ENCODE results near the gene NFIA.

NFIA gene

GRCh38 chr1:61109910-61110309 lies 27.5 kb downstream of the NFIA start:
- no peak overlapping the region for H3K4me3 ChIP-seq (ENCODE audit: low read length)
- TF ChIP-seq CTCF (conservative IDR thresholded peaks at IDR 0.05; ENCODE audit: low read length) = no peak
- DNase-seq (ENCODE audit: low read depth) = no peak

GRCh38 chr1:61110554-61110953 lies 28.2 kb downstream of the NFIA start:
- no peak for DNase-seq (ENCODE audit: low read depth)
- H3K4me3 ChIP-seq (ENCODE audit: low read length) = no peak overlapping the region
- no peak for TF ChIP-seq CTCF (conservative IDR thresholded peaks at IDR 0.05; ENCODE audit: low read length)

- DNase-seq (ENCODE audit: low read depth) = peak; percentile 16
- H3K4me3 ChIP-seq (ENCODE audit: low read length) = no peak overlapping the region
- TF ChIP-seq CTCF (conservative IDR thresholded peaks at IDR 0.05; ENCODE audit: low read length) = no peak
These were observed 29.0 kb downstream of the NFIA start for GRCh38 chr1:61111084-61112004.

GRCh38 chr1:61114178-61114870 lies 32.0 kb downstream of the NFIA start:
- no peak for TF ChIP-seq CTCF (conservative IDR thresholded peaks at IDR 0.05; ENCODE audit: low read length)
- no peak overlapping the region for H3K4me3 ChIP-seq (ENCODE audit: low read length)
- DNase-seq (ENCODE audit: low read depth) = no peak

GRCh38 chr1:61115436-61115835 lies 33.1 kb downstream of the NFIA start:
- H3K4me3 ChIP-seq (ENCODE audit: low read length) = no peak overlapping the region
- DNase-seq (ENCODE audit: low read depth) = no peak
- no peak for TF ChIP-seq CTCF (conservative IDR thresholded peaks at IDR 0.05; ENCODE audit: low read length)

GRCh38 chr1:61116421-61116820 lies 34.1 kb downstream of the NFIA start:
- H3K4me3 ChIP-seq (ENCODE audit: low read length) = no peak overlapping the region
- no peak for DNase-seq (ENCODE audit: low read depth)
- TF ChIP-seq CTCF (conservative IDR thresholded peaks at IDR 0.05; ENCODE audit: low read length) = no peak

Measured in AG10803 (cell line).